Stomach (tissue), 4 donors: Measurements from ENCODE around the gene MYCBPAP.

Experiments
- CTCF ChIP-seq, 7 experiments: fragments of 450-650 bp in 4 of 7; fragments of 200-600 bp in 3 of 7; sonication (generic) in 3 of 7; IDR thresholded peaks; one replicate each; pipeline ENCODE4 v1.5.1; 2016 to 2019; ENCODE audit warnings: antibody characterized with exemption in 7 of 7, control low read depth in 2 of 7, mild to moderate bottlenecking in 1 of 7
- POLR2A ChIP-seq, 4 donors: fragments of 450-650 bp; IDR thresholded peaks; one replicate each; pipeline ENCODE4 v1.6.1; 2016; ENCODE audit warnings: antibody characterized with exemption in 4 of 4, control low read depth in 2 of 4, mild to moderate bottlenecking in 1 of 4, moderate library complexity in 1 of 4

DNA sequence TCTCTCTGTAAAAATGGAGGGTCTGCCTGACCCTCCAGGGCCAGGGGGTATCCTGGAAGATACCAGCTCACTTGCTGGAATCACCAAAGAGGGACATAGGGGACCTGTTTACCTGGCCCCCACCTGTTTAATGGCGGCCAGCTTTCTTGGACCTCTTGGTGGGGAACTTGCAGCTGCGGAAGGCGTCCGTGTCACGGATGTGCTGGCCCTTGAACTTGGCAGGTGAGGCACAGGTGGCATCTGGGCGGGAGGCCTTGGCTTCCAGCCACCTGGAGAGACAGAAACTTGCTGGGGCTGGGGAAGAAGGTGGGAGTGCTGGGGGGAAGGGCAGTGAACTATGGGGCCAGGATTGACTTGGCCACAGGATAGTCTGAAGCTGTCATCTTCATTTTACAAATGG, 43.1 kb upstream of the MYCBPAP start:
- TF ChIP-seq CTCF (IDR thresholded peaks at IDR 0.05) = no peak
- no peak for TF ChIP-seq POLR2A (IDR thresholded peaks at IDR 0.05)
